GM19099 (cell line): Measurements from ENCODE around the gene TMEM106C.

Experiments used
- POLR2A ChIP-seq: IDR thresholded peaks from 3 replicates; pipeline ENCODE4 v1.6.1; 2011; ENCODE audit warnings: low read depth; ENCODE audit not compliant: insufficient read length; ENCODE audit errors: extremely low read depth

The TMEM106C gene

GRCh38 chr12:47967461-47968321, 4.3 kb downstream of the TMEM106C start:
- TF ChIP-seq POLR2A: no peak

- no peak for TF ChIP-seq POLR2A
Observed at GRCh38 chr12:47969845-47970244, 6.4 kb downstream of the TMEM106C start.

GRCh38 chr12:47970843-47971242, 7.4 kb downstream of the TMEM106C start:
- TF ChIP-seq POLR2A: no peak

GRCh38 chr12:47972895-47973294, 9.5 kb downstream of the TMEM106C start:
- no peak for TF ChIP-seq POLR2A

GRCh38 chr12:47973870-47974269, 10.5 kb downstream of the TMEM106C start:
- TF ChIP-seq POLR2A: no peak

GRCh38 chr12:47975036-47975620, 11.7 kb downstream of the TMEM106C start:
- TF ChIP-seq POLR2A: no peak

GRCh38 chr12:47975816-47976215, 12.4 kb downstream of the TMEM106C start:
- TF ChIP-seq POLR2A: no peak

GRCh38 chr12:47977046-47977771, 13.8 kb downstream of the TMEM106C start:
- no peak for TF ChIP-seq POLR2A

- TF ChIP-seq POLR2A: no peak
Observed at GRCh38 chr12:47977772-47978597, 14.6 kb downstream of the TMEM106C start.

- TF ChIP-seq POLR2A: no peak
Observed at GRCh38 chr12:47978598-47978873, 15.1 kb downstream of the TMEM106C start.

GRCh38 chr12:47979166-47979565, 15.8 kb downstream of the TMEM106C start:
- TF ChIP-seq POLR2A: no peak

- no peak for TF ChIP-seq POLR2A
Observed at GRCh38 chr12:47979686-47980085, 16.3 kb downstream of the TMEM106C start.

- no peak for TF ChIP-seq POLR2A
Observed at GRCh38 chr12:47980197-47980596, 16.8 kb downstream of the TMEM106C start.

GRCh38 chr12:47980779-47981495, 17.5 kb downstream of the TMEM106C start:
- no peak for TF ChIP-seq POLR2A

GRCh38 chr12:47981496-47982260, 18.3 kb downstream of the TMEM106C start:
- TF ChIP-seq POLR2A: no peak
